Measurements from ENCODE around the gene CLIC3. TPM values are rescaled to one million over a fixed set of nuclear protein-coding genes. Genes with fewer than 3 reads are reported as not detected.

CLIC3 gene
- total RNA-seq, 1 donor from 2014 or later: 0.39 TPM

- no peak overlapping the region for H3K4me2 ChIP-seq (ENCODE audit: low read length)
- no peak overlapping the region for H2AFZ ChIP-seq (ENCODE audit: low read depth, low read length)
- H3K4me3 ChIP-seq (ENCODE audit: insufficient read depth, low read depth, low read length): no peak overlapping the region
- H3K27ac ChIP-seq (ENCODE audit: low read depth, low read length): no peak overlapping the region
- H3K27me3 ChIP-seq (ENCODE audit: insufficient read depth, low read length): no peaks in the 10 kb centered on the region
- no peak for TF ChIP-seq EZH2 (IDR thresholded peaks at IDR 0.05; ENCODE audit: insufficient read depth, low read length)
- TF ChIP-seq CTCF (IDR thresholded peaks at IDR 0.05; ENCODE audit: insufficient read depth, low read depth, low read length): no peak
- Mint-ChIP-seq H3K27ac (ENCODE audit: unreplicated experiment) (no peak overlapping the region), H3K9me3 (ENCODE audit: unreplicated experiment) (no peaks in the 10 kb centered on the region), H3K27me3 (ENCODE audit: low read depth, unreplicated experiment) (no peaks in the 10 kb centered on the region), H3K36me3 (ENCODE audit: low read depth, unreplicated experiment) (peaks cover 2% of the 10 kb centered on the region), H3K4me1 (ENCODE audit: low read depth, unreplicated experiment) (no peaks in the 10 kb centered on the region), H3K4me3 (ENCODE audit: unreplicated experiment) (no peak overlapping the region)
- DNase-seq (ENCODE audit: low read depth) (no peak), FAIRE-seq (no peak)
- H3K9ac ChIP-seq (ENCODE audit: low read length): no peak overlapping the region
- no peaks in the 10 kb centered on the region for H3K9me3 ChIP-seq (ENCODE audit: insufficient read depth, low read depth, low read length)
- no peaks in the 10 kb centered on the region for H3K36me3 ChIP-seq (ENCODE audit: insufficient read depth, low read length)
- H4K20me1 ChIP-seq (ENCODE audit: insufficient read depth, low read length): no peaks in the 10 kb centered on the region
- H3K79me2 ChIP-seq (ENCODE audit: insufficient read depth, low read length): no peaks in the 10 kb centered on the region
- H3K4me1 ChIP-seq (ENCODE audit: insufficient read depth, low read length): peaks cover 4% of the 10 kb centered on the region
These were observed 13.8 kb upstream of the CLIC3 start for GRCh38 chr9:137009938-137010732.

- TF ChIP-seq EZH2 (IDR thresholded peaks at IDR 0.05; ENCODE audit: insufficient read depth, low read length) (no peak), CTCF (IDR thresholded peaks at IDR 0.05; ENCODE audit: insufficient read depth, low read depth, low read length) (no peak)
- Histone ChIP-seq H3K9ac (ENCODE audit: low read length) (no peak overlapping the region), H2AFZ (ENCODE audit: low read depth, low read length) (no peak overlapping the region), H3K4me3 (ENCODE audit: insufficient read depth, low read depth, low read length) (no peak overlapping the region), H3K9me3 (ENCODE audit: insufficient read depth, low read depth, low read length) (no peaks in the 10 kb centered on the region), H3K4me2 (ENCODE audit: low read length) (no peak overlapping the region), H3K79me2 (ENCODE audit: insufficient read depth, low read length) (no peaks in the 10 kb centered on the region), H3K27ac (ENCODE audit: low read depth, low read length) (no peak overlapping the region), H3K36me3 (ENCODE audit: insufficient read depth, low read length) (no peaks in the 10 kb centered on the region), H4K20me1 (ENCODE audit: insufficient read depth, low read length) (no peaks in the 10 kb centered on the region), H3K27me3 (ENCODE audit: insufficient read depth, low read length) (no peaks in the 10 kb centered on the region), H3K4me1 (ENCODE audit: insufficient read depth, low read length) (peaks cover 4% of the 10 kb centered on the region)
- peaks cover 2% of the 10 kb centered on the region for H3K36me3 Mint-ChIP-seq (ENCODE audit: low read depth, unreplicated experiment)
- no peak overlapping the region for H3K27ac Mint-ChIP-seq (ENCODE audit: unreplicated experiment)
- H3K4me3 Mint-ChIP-seq (ENCODE audit: unreplicated experiment): no peak overlapping the region
- H3K27me3 Mint-ChIP-seq (ENCODE audit: low read depth, unreplicated experiment): no peaks in the 10 kb centered on the region
- H3K4me1 Mint-ChIP-seq (ENCODE audit: low read depth, unreplicated experiment): no peaks in the 10 kb centered on the region
- H3K9me3 Mint-ChIP-seq (ENCODE audit: unreplicated experiment): no peaks in the 10 kb centered on the region
- no peak for DNase-seq (ENCODE audit: low read depth)
- FAIRE-seq: no peak
These were observed 12.8 kb upstream of the CLIC3 start for GRCh38 chr9:137009217-137009616.

- DNase-seq (ENCODE audit: low read depth) (no peak), FAIRE-seq (no peak)
- Histone ChIP-seq H2AFZ (ENCODE audit: low read depth, low read length) (no peak overlapping the region), H3K4me2 (ENCODE audit: low read length) (no peak overlapping the region), H3K79me2 (ENCODE audit: insufficient read depth, low read length) (no peaks in the 10 kb centered on the region), H3K4me1 (ENCODE audit: insufficient read depth, low read length) (peaks cover 4% of the 10 kb centered on the region), H3K9me3 (ENCODE audit: insufficient read depth, low read depth, low read length) (no peaks in the 10 kb centered on the region), H3K27ac (ENCODE audit: low read depth, low read length) (no peak overlapping the region), H3K9ac (ENCODE audit: low read length) (no peak overlapping the region), H3K4me3 (ENCODE audit: insufficient read depth, low read depth, low read length) (no peak overlapping the region), H3K27me3 (ENCODE audit: insufficient read depth, low read length) (no peaks in the 10 kb centered on the region), H4K20me1 (ENCODE audit: insufficient read depth, low read length) (no peaks in the 10 kb centered on the region), H3K36me3 (ENCODE audit: insufficient read depth, low read length) (no peaks in the 10 kb centered on the region)
- no peak overlapping the region for H3K4me3 Mint-ChIP-seq (ENCODE audit: unreplicated experiment)
- TF ChIP-seq EZH2 (IDR thresholded peaks at IDR 0.05; ENCODE audit: insufficient read depth, low read length) (no peak), CTCF (IDR thresholded peaks at IDR 0.05; ENCODE audit: insufficient read depth, low read depth, low read length) (no peak)
- H3K27me3 Mint-ChIP-seq (ENCODE audit: low read depth, unreplicated experiment): no peaks in the 10 kb centered on the region
- peaks cover 2% of the 10 kb centered on the region for H3K36me3 Mint-ChIP-seq (ENCODE audit: low read depth, unreplicated experiment)
- no peaks in the 10 kb centered on the region for H3K9me3 Mint-ChIP-seq (ENCODE audit: unreplicated experiment)
- no peaks in the 10 kb centered on the region for H3K4me1 Mint-ChIP-seq (ENCODE audit: low read depth, unreplicated experiment)
- H3K27ac Mint-ChIP-seq (ENCODE audit: unreplicated experiment): no peak overlapping the region
These were observed 11.9 kb upstream of the CLIC3 start for GRCh38 chr9:137008312-137008711.
